ENCODE measurements around the gene ESPL1. TPM values are rescaled to one million over a fixed set of nuclear protein-coding genes. Genes with fewer than 3 reads are reported as not detected.
A peak's percentile ranks its signal among the peaks of the same experiment; 100 is the strongest.
"Not testable (repeated sequence)": the region's sequence is repeated elsewhere in the genome, so short reads cannot be mapped to it uniquely, and the experiment has no call there.

The ESPL1 gene
- total RNA-seq, 4 donors from 2014 or later, result 0.13 to 1.5 (median 0.52) TPM

- Histone ChIP-seq H3K4me3 (replicated peaks in 1 of 3) (no peak overlapping the region), H3K27me3 (no peaks in the 10 kb centered on the region), H3K4me1 (peaks cover 15 to 17% of the 10 kb centered on the region in 2 donors), H3K36me3 (no peaks in the 10 kb centered on the region), H3K27ac (no peak overlapping the region), H3K9me3 (no peaks in the 10 kb centered on the region)
- no peak for TF ChIP-seq POLR2A (IDR thresholded peaks at IDR 0.05)
- peak in 3 of 6 experiments; percentile 15 to 21 (median 21) for TF ChIP-seq CTCF (IDR thresholded peaks at IDR 0.05)
- no peak for DNase-seq
- 82 to 90% methylated on average over 3 of the region's 3 CpGs for WGBS, 2 donors
- intact Hi-C loops (cut with DNase I), result loop anchor here (10.0 kb wide), 2 partner anchors 97 to 177 kb away; partner anchors contain the start of genes AMHR2, NPFF and TARBP2
Measured at GRCh38 chr12:53327435-53328042, 59.4 kb downstream of the ESPL1 start.

- Histone ChIP-seq H3K27me3 (no peaks in the 10 kb centered on the region), H3K4me1 (peaks cover 15 to 17% of the 10 kb centered on the region in 2 donors), H3K27ac (no peak overlapping the region), H3K36me3 (no peaks in the 10 kb centered on the region), H3K4me3 (replicated peaks in 1 of 3) (no peak overlapping the region), H3K9me3 (no peaks in the 10 kb centered on the region)
- no peak for TF ChIP-seq POLR2A (IDR thresholded peaks at IDR 0.05)
- TF ChIP-seq CTCF (IDR thresholded peaks at IDR 0.05), result no peak
- 37 to 39% methylated on average over 11 to 14 of the region's 16 CpGs for WGBS, 2 donors
- intact Hi-C loops (cut with DNase I), result loop anchor here (10.0 kb wide), 2 partner anchors 97 to 177 kb away; partner anchors contain the start of genes AMHR2, NPFF and TARBP2
- DNase-seq, result no peak
Measured at GRCh38 chr12:53328043-53328435, 59.9 kb downstream of the ESPL1 start.

GRCh38 chr12:53330671-53331070, 62.6 kb downstream of the ESPL1 start:
- H3K9me3 ChIP-seq, result no peaks in the 10 kb centered on the region
- DNase-seq, result no peak
- 72 to 82% methylated on average over 4 to 5 of the region's 5 CpGs for WGBS, 2 donors
- H3K4me1 ChIP-seq, result peaks cover under 1 to 5% of the 10 kb centered on the region in 2 donors
- no peak overlapping the region for H3K27ac ChIP-seq
- H3K4me3 ChIP-seq (replicated peaks in 1 of 3), result no peak overlapping the region
- no peaks in the 10 kb centered on the region for H3K27me3 ChIP-seq
- TF ChIP-seq POLR2A (IDR thresholded peaks at IDR 0.05), result no peak
- no peak for TF ChIP-seq CTCF (IDR thresholded peaks at IDR 0.05)
- H3K36me3 ChIP-seq, result no peaks in the 10 kb centered on the region
- intact Hi-C loops (cut with DNase I), result no loop called here

GRCh38 chr12:53332339-53332738, 64.2 kb downstream of the ESPL1 start:
- intact Hi-C loops (cut with DNase I); H3K27me3 ChIP-seq; H3K27ac ChIP-seq; DNase-seq; H3K4me3 ChIP-seq (replicated peaks in 1 of 3); H3K4me1 ChIP-seq; H3K9me3 ChIP-seq; H3K36me3 ChIP-seq: not testable (repeated sequence)

GRCh38 chr12:53332744-53333143, 64.6 kb downstream of the ESPL1 start:
- intact Hi-C loops (cut with DNase I), result no loop called here
- Histone ChIP-seq H3K9me3 (no peaks in the 10 kb centered on the region), H3K27ac (no peak overlapping the region), H3K4me3 (replicated peaks in 1 of 3) (no peak overlapping the region), H3K36me3 (no peaks in the 10 kb centered on the region), H3K27me3 (no peaks in the 10 kb centered on the region), H3K4me1 (no peaks in the 10 kb centered on the region)
- DNase-seq, result no peak
- 72 to 74% methylated on average over 13 to 15 of the region's 15 CpGs for WGBS, 2 donors
- no peak for TF ChIP-seq POLR2A (IDR thresholded peaks at IDR 0.05)
- no peak for TF ChIP-seq CTCF (IDR thresholded peaks at IDR 0.05)
